IPS-18a (cell line): ENCODE results near the gene TASP1.

ENCODE experiments used
- H3K27ac ChIP-seq: one replicate; pipeline ENCODE4 v1.5.1; 2013; ENCODE audit warnings: low read length
- H3K27me3 ChIP-seq: one replicate; pipeline ENCODE4 v1.6.1; 2013; ENCODE audit warnings: mild to moderate bottlenecking, low read length; ENCODE audit not compliant: control insufficient read depth, insufficient read depth
- H3K36me3 ChIP-seq: one replicate; pipeline ENCODE4 v1.6.1; 2013; ENCODE audit warnings: low read depth, low read length; ENCODE audit not compliant: control insufficient read depth
- H3K4me1 ChIP-seq: one replicate; pipeline ENCODE4 v1.6.1; 2013; ENCODE audit warnings: low read depth, low read length; ENCODE audit not compliant: control insufficient read depth
- H3K4me3 ChIP-seq: one replicate; pipeline ENCODE4 v1.5.1; 2013; ENCODE audit warnings: low read length
- H3K9ac ChIP-seq: one replicate; pipeline ENCODE4 v1.6.1; 2013; ENCODE audit warnings: mild to moderate bottlenecking, low read length, moderate library complexity
- H3K9me3 ChIP-seq: one replicate; pipeline ENCODE4 v1.6.1; 2013; ENCODE audit warnings: low read depth, low read length; ENCODE audit not compliant: control insufficient read depth

The TASP1 gene

DNA sequence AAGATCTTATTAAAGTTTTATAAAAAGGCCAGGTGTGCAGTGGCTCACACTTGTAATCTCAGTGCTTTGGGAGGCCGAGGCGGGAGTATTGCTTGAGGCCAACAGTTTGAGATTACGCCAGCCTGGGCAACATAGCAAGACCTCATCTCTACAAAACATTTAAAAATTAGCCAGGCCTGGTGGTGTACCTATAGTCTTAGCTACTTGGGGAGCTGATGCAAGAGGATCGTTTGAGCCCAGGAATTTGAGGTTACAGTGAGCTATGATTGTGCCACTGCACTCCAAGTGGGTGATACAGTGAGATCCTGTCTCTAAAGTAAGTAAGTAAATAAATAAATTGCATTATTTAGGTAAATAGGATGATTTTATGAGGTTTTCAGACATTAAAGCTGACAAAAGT, 234.4 kb downstream of the TASP1 start:
- Histone ChIP-seq H3K27ac (no peak overlapping the region), H3K4me1 (no peaks in the 10 kb centered on the region), H3K4me3 (no peak overlapping the region), H3K9ac (no peak overlapping the region), H3K27me3 (no peaks in the 10 kb centered on the region), H3K9me3 (no peaks in the 10 kb centered on the region), H3K36me3 (no peaks in the 10 kb centered on the region)

DNA sequence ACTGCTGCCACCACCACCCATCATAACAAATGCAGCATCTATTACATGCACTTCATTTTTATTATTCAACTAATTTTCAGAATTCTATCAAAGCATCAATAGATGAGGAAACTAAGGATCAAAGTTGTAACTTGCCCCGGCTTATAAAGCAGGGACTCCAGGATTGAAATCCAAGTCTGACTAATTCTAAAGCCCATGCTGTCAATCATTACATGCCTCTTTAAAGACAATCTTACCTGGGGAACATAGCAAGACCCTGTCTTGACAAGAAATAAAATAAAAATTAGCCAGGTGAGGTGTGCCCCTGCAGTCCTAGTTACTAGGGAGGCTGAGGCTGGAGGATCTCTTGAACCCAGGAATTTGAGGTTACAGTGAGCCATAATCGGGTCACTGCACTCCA, 235.3 kb downstream of the TASP1 start:
- Histone ChIP-seq H3K9ac (no peak overlapping the region), H3K27me3 (no peaks in the 10 kb centered on the region), H3K9me3 (no peaks in the 10 kb centered on the region), H3K36me3 (no peaks in the 10 kb centered on the region), H3K27ac (no peak overlapping the region), H3K4me3 (no peak overlapping the region), H3K4me1 (no peaks in the 10 kb centered on the region)

- H3K27ac ChIP-seq, result no peak overlapping the region
- H3K9ac ChIP-seq, result no peak overlapping the region
- no peaks in the 10 kb centered on the region for H3K27me3 ChIP-seq
- no peaks in the 10 kb centered on the region for H3K9me3 ChIP-seq
- H3K4me1 ChIP-seq, result no peaks in the 10 kb centered on the region
- H3K36me3 ChIP-seq, result no peaks in the 10 kb centered on the region
- H3K4me3 ChIP-seq, result no peak overlapping the region
Observed at GRCh38 chr20:13402986-13403385, 235.7 kb downstream of the TASP1 start.

DNA sequence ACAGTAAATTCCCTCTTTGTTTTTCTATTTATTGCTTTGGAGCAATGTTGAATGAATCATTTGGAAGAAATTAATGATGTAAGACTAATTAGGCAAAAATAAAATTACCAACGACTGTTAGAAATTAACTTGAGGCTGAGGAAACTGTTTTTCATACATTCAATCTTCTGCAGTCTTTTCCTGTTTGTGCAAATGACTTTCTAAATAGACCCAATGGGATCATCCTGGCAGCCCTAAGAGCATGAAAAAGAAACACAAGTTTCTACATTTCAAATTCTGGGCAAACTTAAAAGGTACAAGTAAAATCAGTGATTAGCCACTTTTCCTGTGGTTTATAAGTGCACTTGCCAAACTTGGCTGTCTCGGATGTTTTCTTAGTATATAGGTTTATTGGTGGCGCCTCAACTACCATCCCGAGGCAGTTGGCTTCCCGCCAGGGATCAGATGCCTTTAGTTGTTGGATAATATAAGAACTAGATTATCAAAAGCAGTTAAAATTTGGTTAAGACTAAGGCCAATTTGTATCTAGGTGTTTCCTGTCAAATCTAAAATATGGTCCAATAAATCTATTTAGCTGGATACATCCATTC, 236.5 kb downstream of the TASP1 start:
- H3K4me1 ChIP-seq, result no peaks in the 10 kb centered on the region
- H3K36me3 ChIP-seq, result no peaks in the 10 kb centered on the region
- H3K9ac ChIP-seq, result no peak overlapping the region
- no peak overlapping the region for H3K4me3 ChIP-seq
- H3K27me3 ChIP-seq, result no peaks in the 10 kb centered on the region
- H3K9me3 ChIP-seq, result no peaks in the 10 kb centered on the region
- H3K27ac ChIP-seq, result no peak overlapping the region

GRCh38 chr20:13401596-13401995, 237.1 kb downstream of the TASP1 start:
- no peaks in the 10 kb centered on the region for H3K36me3 ChIP-seq
- H3K27me3 ChIP-seq, result no peaks in the 10 kb centered on the region
- H3K4me3 ChIP-seq, result no peak overlapping the region
- no peak overlapping the region for H3K9ac ChIP-seq
- H3K9me3 ChIP-seq, result no peaks in the 10 kb centered on the region
- no peak overlapping the region for H3K27ac ChIP-seq
- H3K4me1 ChIP-seq, result no peaks in the 10 kb centered on the region

DNA sequence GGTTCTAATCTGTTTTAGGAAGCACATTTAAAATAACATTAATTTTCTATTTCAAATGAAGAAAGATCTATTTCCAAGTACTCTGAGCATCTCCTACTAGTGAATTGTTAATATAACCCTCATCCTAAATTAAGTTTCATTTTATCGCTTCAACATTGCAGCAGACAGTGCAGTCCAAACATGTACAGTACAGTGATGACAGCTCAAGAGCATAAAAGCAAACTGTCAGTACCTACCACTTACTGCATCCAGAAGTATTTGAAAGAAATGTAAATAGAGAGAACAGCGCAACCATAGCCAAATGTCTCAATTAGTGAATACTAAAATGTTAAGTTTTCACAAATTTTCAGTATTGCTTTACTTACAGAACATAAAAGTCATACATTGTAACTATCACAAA, 238.3 kb downstream of the TASP1 start:
- H3K27me3 ChIP-seq, result no peaks in the 10 kb centered on the region
- H3K36me3 ChIP-seq, result no peaks in the 10 kb centered on the region
- H3K9me3 ChIP-seq, result no peaks in the 10 kb centered on the region
- H3K4me1 ChIP-seq, result no peaks in the 10 kb centered on the region
- H3K4me3 ChIP-seq, result no peak overlapping the region
- no peak overlapping the region for H3K27ac ChIP-seq
- H3K9ac ChIP-seq, result no peak overlapping the region

- Histone ChIP-seq H3K36me3 (no peaks in the 10 kb centered on the region), H3K9ac (no peak overlapping the region), H3K4me3 (no peak overlapping the region), H3K27ac (no peak overlapping the region), H3K4me1 (no peaks in the 10 kb centered on the region), H3K27me3 (no peaks in the 10 kb centered on the region), H3K9me3 (no peaks in the 10 kb centered on the region)
Observed at GRCh38 chr20:13397300-13397724, 241.4 kb downstream of the TASP1 start.

GRCh38 chr20:13396826-13397225, 241.9 kb downstream of the TASP1 start:
- no peaks in the 10 kb centered on the region for H3K36me3 ChIP-seq

GRCh38 chr20:13396022-13396421, 242.7 kb downstream of the TASP1 start:
- H3K9ac ChIP-seq, result no peak overlapping the region
- H3K36me3 ChIP-seq, result no peaks in the 10 kb centered on the region
- H3K27me3 ChIP-seq, result no peaks in the 10 kb centered on the region
- no peak overlapping the region for H3K27ac ChIP-seq
- no peaks in the 10 kb centered on the region for H3K9me3 ChIP-seq
- no peaks in the 10 kb centered on the region for H3K4me1 ChIP-seq
- no peak overlapping the region for H3K4me3 ChIP-seq

More at GRCh38 chr20:13396826-13397225, 241.9 kb downstream of the TASP1 start:
- Histone ChIP-seq H3K4me1 (no peaks in the 10 kb centered on the region), H3K27me3 (no peaks in the 10 kb centered on the region), H3K4me3 (no peak overlapping the region), H3K9me3 (no peaks in the 10 kb centered on the region), H3K27ac (no peak overlapping the region), H3K9ac (no peak overlapping the region)

DNA sequence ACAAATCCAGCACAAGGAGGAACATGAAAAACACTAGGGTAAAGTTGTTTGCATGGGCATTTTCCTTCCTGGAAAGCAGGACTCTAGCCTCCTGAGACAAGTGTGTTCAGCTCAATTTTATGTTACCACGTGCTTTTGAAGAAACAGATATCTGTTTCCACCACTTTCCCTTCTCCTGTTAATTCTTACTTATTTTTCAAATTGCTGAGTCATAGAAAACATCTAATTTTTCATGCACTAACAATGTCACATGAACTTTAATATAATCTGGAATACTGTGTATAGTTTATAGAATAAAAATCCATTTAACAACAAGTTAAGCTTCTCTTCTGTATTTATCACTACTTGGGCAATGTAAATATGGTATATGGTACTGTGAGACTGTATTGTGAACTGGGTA, 243.5 kb downstream of the TASP1 start:
- H3K4me1 ChIP-seq, result no peaks in the 10 kb centered on the region
- no peaks in the 10 kb centered on the region for H3K9me3 ChIP-seq
- H3K9ac ChIP-seq, result no peak overlapping the region
- H3K36me3 ChIP-seq, result no peaks in the 10 kb centered on the region
- H3K27me3 ChIP-seq, result no peaks in the 10 kb centered on the region
- H3K27ac ChIP-seq, result no peak overlapping the region
- H3K4me3 ChIP-seq, result no peak overlapping the region

DNA sequence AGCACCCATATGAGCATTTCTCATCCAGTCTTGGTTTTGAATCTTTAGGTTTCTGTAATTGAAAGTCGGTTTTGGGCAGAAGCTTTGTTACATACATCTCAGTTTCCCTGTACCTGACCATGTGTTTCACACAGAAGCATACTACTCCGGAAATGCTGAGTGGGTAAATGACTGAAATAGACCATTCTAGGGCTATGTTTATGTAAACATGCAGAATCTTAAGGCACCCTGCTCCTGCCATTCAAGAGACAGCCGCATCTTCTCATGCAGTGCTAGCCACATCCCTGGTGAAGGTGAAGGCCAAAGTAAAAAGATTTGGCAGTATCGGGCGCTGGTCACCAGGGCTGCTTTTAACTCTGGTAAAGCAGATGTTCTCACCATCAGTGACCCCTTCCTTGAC, 246.3 kb downstream of the TASP1 start:
- no peaks in the 10 kb centered on the region for H3K9me3 ChIP-seq
- no peak overlapping the region for H3K27ac ChIP-seq
- H3K27me3 ChIP-seq, result no peaks in the 10 kb centered on the region
- H3K4me3 ChIP-seq, result no peak overlapping the region
- H3K4me1 ChIP-seq, result no peaks in the 10 kb centered on the region
- H3K9ac ChIP-seq, result no peak overlapping the region
- H3K36me3 ChIP-seq, result no peaks in the 10 kb centered on the region

DNA sequence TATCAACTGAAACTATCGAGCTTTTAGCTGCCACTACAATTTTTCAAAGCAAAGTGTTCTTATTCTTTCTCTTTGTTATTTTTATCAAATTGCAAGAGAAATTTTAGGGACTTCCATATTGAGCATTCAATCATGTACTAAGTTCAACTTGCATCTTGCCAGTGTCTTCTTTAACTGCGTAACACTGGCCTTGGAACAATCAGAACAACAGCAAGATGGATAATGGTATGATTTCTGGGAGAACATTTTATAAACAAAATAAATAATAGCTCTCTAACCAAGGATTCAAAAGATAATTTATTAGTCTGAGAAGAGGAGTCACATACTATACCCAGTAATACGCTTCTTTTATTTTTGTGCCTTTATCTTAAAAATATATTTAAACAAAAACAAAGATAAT, 249.6 kb downstream of the TASP1 start:
- Histone ChIP-seq H3K27me3 (no peaks in the 10 kb centered on the region), H3K27ac (no peak overlapping the region), H3K36me3 (no peaks in the 10 kb centered on the region), H3K9ac (no peak overlapping the region), H3K4me3 (no peak overlapping the region), H3K9me3 (no peaks in the 10 kb centered on the region), H3K4me1 (no peaks in the 10 kb centered on the region)
